Memory B cell (primary cell): Measurements from ENCODE around the gene CCDC177.
"Not testable (repeated sequence)": the region's sequence is repeated elsewhere in the genome, so short reads cannot be mapped to it uniquely, and the experiment has no call there.

ENCODE experiments used
- ATAC-seq: fragments of 150-1000 bp; cut with Tn5 transposase; 2 replicates; pipeline ENCODE4 v1.10.0; 2021; ENCODE audit warnings: low read depth, mild to moderate bottlenecking, moderate library complexity
- DNase-seq, 2 donors: peaks; one replicate each; pipeline ENCODE4 v3.0.0; 2022; ENCODE audit warnings: low spot score in 2 of 2
- H3K27ac Mint-ChIP-seq: one replicate; pipeline ENCODE4 v1.8.0; 2022; ENCODE audit warnings: mild to moderate bottlenecking, moderate library complexity, mixed read lengths
- H3K27me3 Mint-ChIP-seq: one replicate; pipeline ENCODE4 v1.8.0; 2022; ENCODE audit warnings: mixed read lengths
- H3K36me3 Mint-ChIP-seq: one replicate; pipeline ENCODE4 v1.8.0; 2022; ENCODE audit warnings: mild to moderate bottlenecking, mixed read lengths
- H3K4me1 Mint-ChIP-seq: one replicate; pipeline ENCODE4 v1.8.0; 2022; ENCODE audit warnings: mixed read lengths
- H3K4me3 Mint-ChIP-seq: one replicate; pipeline ENCODE4 v1.8.0; 2022; ENCODE audit warnings: mild to moderate bottlenecking, moderate library complexity, mixed read lengths
- H3K9me3 Mint-ChIP-seq: one replicate; pipeline ENCODE4 v1.8.0; 2022; ENCODE audit warnings: mixed read lengths

Gene CCDC177

DNA sequence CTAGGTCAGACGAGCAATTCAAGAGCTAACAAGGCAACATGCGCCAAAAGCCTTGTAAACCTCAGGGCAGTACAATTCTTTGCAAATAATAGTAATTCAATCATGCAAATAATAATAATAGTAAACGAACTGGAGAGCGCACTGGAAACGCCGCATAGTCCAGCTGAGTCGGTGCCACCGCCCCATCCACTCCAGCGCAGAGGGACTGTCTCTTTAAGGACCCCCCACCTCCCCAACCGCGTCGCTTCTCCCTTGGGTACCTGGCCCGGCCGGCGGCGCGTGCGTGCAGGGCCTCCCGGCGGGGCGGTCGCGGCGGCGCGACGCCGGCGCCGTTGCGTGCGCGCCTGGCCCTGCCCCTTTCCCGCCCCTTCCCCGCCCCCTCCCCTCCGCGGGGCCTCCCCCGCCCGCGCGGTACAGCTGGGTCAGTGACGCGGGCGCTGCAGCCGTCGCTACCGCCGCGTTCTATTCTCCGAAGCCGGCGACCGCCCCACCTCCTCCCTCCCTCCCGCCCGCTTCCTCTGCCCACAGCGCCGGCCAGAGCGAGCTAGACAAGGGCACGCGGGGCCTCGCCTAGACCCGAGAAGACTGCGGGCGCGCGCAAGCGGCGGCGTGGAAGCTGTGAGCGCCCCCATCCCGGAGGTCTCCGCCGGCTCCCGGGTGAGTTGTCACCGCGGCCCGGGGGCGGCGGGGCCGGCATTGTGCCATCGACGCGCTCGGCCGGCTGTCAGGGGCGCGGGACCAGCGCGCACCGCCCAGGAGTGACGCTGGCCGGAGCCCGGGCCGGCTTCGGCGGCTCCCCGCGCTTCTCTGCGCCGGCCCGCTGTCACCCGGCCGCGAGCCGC is 36.7 kb upstream of the CCDC177 start, which contains the start of gene SUSD6:
Gene SUSD6 (plus strand): TSS at position 425 of the 842 bp plus-strand sequence. CDS start 46,997 bp downstream, outside the sequence.
- Mint-ChIP-seq H3K9me3 (no peaks in the 10 kb centered on the region), H3K4me3 (peak within 1 kb of the TSS; percentile 98), H3K36me3 (no peaks in the 10 kb centered on the region), H3K4me1 (peaks cover 42% of the 10 kb centered on the region), H3K27me3 (no peaks in the 10 kb centered on the region), H3K27ac (peak within 1 kb of the TSS; percentile 99)
- peak; percentile 65 for ATAC-seq
- DNase-seq: peak; percentile 78 to 85

DNA sequence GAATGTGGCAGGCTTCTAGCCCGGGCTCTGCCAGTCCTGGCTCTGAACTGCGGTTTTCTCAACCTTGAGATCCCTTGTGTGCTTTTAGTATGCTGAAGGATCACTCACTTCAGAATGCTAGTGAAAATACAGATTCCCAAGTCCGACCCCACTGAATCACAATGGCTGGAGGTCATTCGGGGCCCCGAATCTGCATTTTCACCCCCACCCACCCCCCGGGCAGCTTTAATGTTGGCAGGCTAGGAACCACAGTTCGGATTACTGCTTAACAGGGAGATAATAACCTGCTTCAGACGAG is 36.2 kb upstream of the CCDC177 start:
- peak overlapping the region; percentile 74 for H3K4me3 Mint-ChIP-seq
- H3K4me1 Mint-ChIP-seq: peaks cover 37% of the 10 kb centered on the region
- H3K27ac Mint-ChIP-seq: peak overlapping the region; percentile 99
- no peaks in the 10 kb centered on the region for H3K36me3 Mint-ChIP-seq
- no peaks in the 10 kb centered on the region for H3K27me3 Mint-ChIP-seq
- no peak for DNase-seq
- ATAC-seq: no peak
- no peaks in the 10 kb centered on the region for H3K9me3 Mint-ChIP-seq

DNA sequence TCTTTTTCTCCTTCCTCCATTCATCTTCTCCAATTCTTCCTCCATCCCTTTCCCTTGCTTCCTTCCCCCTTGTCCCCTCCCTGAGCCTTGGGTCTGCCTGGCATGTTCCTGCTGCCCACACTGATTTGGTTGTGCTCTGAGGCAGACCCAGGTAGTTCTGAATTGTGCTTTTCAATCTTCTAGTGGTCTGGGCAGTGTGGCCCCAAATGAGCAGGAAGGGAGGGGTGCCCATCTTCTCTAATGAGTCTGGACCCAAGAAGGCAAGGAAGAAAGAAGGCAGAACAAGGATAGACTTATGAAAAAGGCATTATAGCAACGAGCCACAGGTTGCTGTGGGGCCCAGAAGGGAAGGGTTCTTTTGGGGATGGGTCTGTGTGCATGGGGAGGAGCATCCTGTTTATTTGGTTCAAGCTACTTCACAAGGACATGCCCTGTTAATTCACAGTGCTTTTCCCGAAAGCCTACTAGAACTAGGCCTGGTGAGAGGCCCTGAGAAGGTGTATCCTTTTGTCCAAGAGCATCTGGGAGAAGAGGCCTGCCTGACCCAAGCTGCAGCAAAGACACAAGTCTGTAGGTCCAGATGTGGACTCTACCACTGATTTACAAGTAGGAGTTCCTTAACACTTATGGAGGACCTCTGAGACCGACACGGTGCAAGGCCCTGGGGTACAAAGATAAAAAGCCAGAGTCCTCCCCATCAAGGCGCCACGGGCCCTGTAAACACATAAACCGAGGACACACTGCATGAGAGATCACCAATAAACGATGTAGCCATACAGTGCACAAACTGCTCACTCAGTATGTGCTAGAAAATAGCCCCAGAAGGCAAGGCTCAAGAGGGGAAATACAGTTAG is 35.6 kb upstream of the CCDC177 start:
- H3K4me1 Mint-ChIP-seq: peaks cover 31% of the 10 kb centered on the region

DNA sequence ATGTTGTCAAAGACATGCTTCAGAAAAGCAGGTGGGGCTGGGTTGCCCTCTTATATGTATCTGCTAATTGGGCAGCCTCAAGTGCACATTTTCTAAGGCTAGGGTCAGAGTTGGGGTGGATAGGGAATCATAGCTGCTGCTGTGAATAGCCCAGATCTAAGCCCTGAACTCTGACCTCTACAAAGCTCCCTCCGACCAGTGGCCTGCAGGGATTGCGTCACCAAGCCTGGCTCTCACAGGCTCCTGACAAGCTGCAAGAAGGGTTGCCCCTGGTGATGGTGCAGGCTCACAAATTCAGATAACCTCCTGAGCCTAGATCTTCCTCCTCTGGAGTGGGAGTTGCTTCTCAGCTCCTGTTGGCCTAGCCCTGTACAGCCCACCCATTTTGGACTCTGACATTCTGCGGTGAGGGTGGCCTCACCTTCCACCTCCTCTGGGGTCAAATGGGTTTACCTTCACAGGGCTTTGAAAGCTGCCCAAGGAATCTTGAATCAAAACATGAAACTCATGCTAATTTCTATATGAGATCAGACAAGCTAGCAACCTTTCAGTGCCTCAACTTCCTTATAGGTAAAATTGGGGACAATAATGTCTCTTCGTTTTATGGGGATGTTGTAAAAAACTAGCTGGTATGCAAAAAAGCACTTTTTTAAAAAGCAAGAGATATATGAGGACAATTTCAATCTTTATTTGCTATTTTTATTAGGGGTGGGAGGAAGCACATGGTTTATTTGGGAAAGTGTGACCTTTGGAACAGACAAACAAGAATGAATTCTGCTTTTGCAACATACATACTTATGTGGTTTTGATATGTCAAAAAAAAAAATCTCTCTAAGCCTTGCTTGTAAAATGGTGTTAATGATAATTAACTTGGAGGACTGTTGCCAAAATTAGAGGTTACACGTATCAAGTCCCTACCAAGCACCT is 31.9 kb upstream of the CCDC177 start:
- H3K27ac Mint-ChIP-seq: no peak overlapping the region
- DNase-seq: no peak

More for the DNA sequence above, 35.6 kb upstream of the CCDC177 start:
- ATAC-seq (no peak), DNase-seq (no peak)
- no peaks in the 10 kb centered on the region for H3K36me3 Mint-ChIP-seq
- peak overlapping the region; percentile 55 for H3K4me3 Mint-ChIP-seq
- H3K9me3 Mint-ChIP-seq: no peaks in the 10 kb centered on the region
- peak overlapping the region; percentile 99 for H3K27ac Mint-ChIP-seq
- no peaks in the 10 kb centered on the region for H3K27me3 Mint-ChIP-seq

DNA sequence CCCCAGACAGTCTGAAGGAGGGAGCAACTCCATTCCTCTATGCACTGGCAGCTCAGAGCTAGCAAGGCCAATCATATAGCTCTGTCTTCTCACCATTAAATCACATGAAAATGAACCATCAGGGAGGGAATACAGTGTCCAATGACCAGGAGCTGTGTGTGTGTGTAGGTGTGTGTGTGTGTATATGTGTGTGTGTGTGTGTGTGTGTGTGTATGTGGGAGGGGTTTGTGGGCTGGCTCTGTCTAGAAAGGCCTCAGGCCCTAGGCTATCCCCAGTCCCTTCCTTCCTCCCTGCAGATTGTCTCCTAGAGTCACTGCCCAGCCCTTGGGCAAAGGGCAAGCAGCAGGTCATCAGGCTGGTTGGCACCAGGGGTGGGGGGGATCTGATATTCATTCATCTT is 31.1 kb upstream of the CCDC177 start:
- DNase-seq (no peak), ATAC-seq (no peak)
- Mint-ChIP-seq H3K9me3 (no peaks in the 10 kb centered on the region), H3K36me3 (no peaks in the 10 kb centered on the region), H3K27me3 (no peaks in the 10 kb centered on the region), H3K27ac (no peak overlapping the region), H3K4me1 (peaks cover 18% of the 10 kb centered on the region), H3K4me3 (no peak overlapping the region)

More for the DNA sequence above, 31.9 kb upstream of the CCDC177 start:
- no peak overlapping the region for H3K4me3 Mint-ChIP-seq
- H3K36me3 Mint-ChIP-seq: no peaks in the 10 kb centered on the region
- no peak for ATAC-seq
- no peaks in the 10 kb centered on the region for H3K9me3 Mint-ChIP-seq
- no peaks in the 10 kb centered on the region for H3K27me3 Mint-ChIP-seq
- H3K4me1 Mint-ChIP-seq: peaks cover 18% of the 10 kb centered on the region

DNA sequence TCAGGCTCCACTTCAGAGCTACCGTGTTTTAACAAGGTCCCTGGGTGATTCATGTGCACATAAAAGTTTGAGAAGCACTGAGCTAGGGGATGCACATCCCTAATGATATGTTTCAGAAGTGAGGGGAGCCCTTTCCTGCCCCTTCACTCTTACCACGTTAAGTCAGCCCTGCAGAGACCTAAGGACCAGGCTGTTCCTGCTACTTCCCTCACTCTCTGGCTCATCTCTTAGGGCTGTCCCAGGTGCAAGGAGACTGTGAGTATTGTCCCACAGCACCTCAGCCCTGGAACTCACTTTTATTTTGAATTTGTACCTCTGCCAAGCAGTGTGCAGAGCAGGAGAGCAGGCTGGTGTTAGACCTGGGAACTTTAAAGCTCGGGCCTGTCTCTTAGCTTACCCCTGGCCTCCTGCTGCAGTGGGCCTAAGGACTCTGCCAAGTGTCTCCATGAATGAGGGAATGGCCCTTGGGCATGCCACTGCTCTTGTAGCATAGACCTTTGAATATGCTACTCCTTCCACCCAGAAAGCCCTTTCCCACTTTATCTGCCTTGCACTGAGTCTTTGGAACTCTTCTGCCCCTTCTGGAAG is 25.7 kb upstream of the CCDC177 start:
- no peak for ATAC-seq
- no peaks in the 10 kb centered on the region for H3K27me3 Mint-ChIP-seq
- no peak for DNase-seq
- H3K36me3 Mint-ChIP-seq: no peaks in the 10 kb centered on the region
- H3K4me1 Mint-ChIP-seq: peaks cover 8% of the 10 kb centered on the region
- H3K9me3 Mint-ChIP-seq: no peaks in the 10 kb centered on the region
- no peak overlapping the region for H3K4me3 Mint-ChIP-seq
- H3K27ac Mint-ChIP-seq: no peak overlapping the region

DNA sequence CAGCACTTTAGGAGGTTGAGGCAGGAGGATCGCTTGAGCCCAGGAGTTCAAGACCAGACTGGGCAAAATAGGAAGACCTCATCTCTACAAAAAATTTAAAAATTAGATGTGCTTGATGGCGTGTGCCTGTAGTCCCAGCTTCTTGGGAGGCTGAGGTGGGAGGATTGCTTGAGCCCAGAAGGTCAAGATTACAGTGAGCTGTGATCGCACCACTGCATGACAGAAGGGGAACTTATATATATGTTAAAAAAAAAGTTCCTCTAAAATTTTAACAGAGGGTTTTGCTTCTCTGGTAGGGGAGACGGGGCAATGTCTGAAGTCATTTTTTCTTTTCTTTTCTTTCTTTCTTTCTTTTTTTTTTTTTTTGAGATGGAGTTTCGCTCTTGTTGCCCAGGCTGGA is 24.8 kb upstream of the CCDC177 start:
- H3K4me1 Mint-ChIP-seq, H3K4me3 Mint-ChIP-seq, ATAC-seq, H3K9me3 Mint-ChIP-seq, H3K27ac Mint-ChIP-seq, H3K27me3 Mint-ChIP-seq, DNase-seq, H3K36me3 Mint-ChIP-seq: not testable (repeated sequence)

DNA sequence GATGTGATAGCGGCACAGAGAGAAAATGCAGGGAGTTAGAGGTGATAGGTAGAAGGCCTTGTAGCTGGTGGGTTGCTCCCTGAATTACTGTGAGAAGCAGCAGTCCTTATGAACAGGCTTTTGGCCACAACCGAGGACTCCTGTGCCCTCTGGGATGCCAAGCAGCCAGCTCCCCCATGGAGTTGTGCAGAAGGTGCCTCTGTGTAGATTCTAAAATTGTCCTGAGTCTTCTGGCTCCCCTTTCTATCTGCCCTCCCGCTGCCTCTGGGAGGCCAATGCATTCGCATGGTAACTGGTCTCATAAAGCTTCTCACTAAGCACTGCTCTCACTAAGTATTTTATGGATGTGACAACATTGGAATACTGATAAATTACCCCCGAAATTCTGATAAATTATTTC is 20.7 kb upstream of the CCDC177 start:
- Mint-ChIP-seq H3K27ac (no peak overlapping the region), H3K4me1 (peaks cover 6% of the 10 kb centered on the region)

DNA sequence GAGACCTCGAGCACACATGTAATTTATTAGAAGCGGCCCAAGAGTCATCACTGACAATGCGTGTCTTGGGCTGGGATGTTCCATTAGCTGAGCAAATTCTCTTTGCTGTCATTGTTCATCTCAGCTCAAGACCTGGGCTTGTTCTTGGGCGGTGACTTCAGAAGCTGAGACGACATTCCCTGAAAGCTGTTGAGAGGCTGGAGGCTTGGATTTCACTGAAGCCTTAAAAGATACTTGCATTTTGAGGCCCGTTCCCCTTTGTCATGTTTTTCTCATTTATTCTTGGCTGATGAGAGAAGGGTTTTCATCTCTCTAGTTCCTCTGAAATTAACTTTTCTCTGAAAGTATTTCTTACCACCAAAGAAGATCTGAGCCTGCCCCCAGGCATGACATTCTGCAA is 20.2 kb upstream of the CCDC177 start:
- ATAC-seq: no peak
- Mint-ChIP-seq H3K27ac (no peak overlapping the region), H3K4me3 (no peak overlapping the region), H3K27me3 (no peaks in the 10 kb centered on the region), H3K9me3 (no peaks in the 10 kb centered on the region), H3K4me1 (peaks cover 6% of the 10 kb centered on the region), H3K36me3 (no peaks in the 10 kb centered on the region)
- no peak for DNase-seq

More for the DNA sequence above, 20.7 kb upstream of the CCDC177 start:
- DNase-seq (no peak), ATAC-seq (no peak)
- Mint-ChIP-seq H3K36me3 (no peaks in the 10 kb centered on the region), H3K9me3 (no peaks in the 10 kb centered on the region), H3K27me3 (no peaks in the 10 kb centered on the region), H3K4me3 (no peak overlapping the region)

DNA sequence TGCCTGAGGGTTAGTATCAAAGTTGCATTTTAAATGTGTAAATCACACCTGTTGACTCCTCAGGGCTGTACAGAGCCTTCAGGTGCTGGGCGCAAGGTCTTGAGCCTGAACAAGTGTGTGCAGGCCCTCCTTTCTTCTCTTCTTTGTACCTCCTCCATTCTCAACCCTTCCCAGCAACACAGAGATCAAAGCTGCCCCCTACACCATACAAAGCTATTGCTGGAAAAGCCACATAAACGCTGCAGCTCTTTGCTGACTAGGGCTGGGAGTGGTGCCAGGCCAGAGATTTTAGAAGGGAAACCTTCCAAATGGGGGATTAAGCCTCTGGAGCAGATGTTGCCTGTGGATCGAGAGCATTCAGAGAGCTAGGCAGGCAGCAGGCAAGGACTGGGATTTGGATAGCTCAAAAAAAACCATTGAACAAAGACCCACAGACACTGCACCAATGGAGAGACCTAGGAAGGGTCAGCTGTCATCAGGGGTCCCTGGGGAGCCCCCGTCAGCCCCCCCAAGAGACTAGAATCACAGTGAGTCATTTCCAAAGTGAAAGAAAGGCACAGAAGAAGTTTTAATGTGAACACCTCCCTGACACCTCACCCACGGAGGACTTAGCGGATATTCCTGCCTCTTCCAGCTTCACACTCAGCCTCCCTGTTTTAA is 18.5 kb upstream of the CCDC177 start:
- DNase-seq (no peak), ATAC-seq (peak; percentile 66)
- H3K27me3 Mint-ChIP-seq: no peaks in the 10 kb centered on the region
- no peak overlapping the region for H3K4me3 Mint-ChIP-seq
- peaks cover 6% of the 10 kb centered on the region for H3K4me1 Mint-ChIP-seq
- no peaks in the 10 kb centered on the region for H3K36me3 Mint-ChIP-seq
- no peak overlapping the region for H3K27ac Mint-ChIP-seq
- H3K9me3 Mint-ChIP-seq: no peaks in the 10 kb centered on the region

DNA sequence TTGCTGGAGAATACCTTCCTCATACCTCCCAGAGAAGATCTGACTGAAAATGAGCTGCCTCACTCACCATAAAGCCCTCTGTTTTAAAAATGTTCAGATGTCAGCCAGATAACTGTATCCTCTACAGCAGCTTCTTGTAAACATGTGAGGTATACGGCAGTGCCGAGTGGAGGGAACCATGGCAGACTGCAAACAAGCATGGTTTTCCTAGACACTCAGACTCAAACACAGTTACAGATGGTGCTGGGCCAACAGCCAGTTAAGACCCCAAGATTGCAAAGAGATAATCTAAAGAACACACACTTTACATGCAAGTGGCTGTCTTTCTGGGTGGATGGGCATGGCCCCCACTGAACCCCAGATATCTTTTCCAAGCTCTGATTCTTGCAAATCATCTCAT is 16.6 kb upstream of the CCDC177 start:
- Mint-ChIP-seq H3K9me3 (no peaks in the 10 kb centered on the region), H3K4me3 (no peak overlapping the region), H3K27me3 (no peaks in the 10 kb centered on the region), H3K36me3 (no peaks in the 10 kb centered on the region), H3K4me1 (peaks cover 6% of the 10 kb centered on the region), H3K27ac (no peak overlapping the region)
- ATAC-seq: no peak
- no peak for DNase-seq

DNA sequence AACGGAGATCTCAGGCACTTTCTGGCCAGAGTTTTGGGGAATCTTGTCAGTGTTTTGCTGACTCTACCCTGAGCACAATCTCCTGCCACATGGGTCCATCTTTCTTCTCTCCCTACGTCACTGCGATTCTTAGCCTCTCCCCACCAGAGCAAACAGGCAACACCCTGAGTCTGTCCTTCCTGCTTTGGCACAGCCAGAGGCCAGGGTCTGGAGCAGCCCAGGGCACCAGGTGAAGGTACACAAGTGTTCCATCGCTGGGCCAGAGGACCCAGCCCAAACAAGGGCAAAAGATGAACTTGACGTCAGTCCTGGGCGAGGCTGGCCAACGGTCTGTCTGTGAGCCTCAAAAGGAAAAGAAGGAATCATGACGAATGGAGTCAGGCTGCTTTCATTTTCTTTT is 12.7 kb upstream of the CCDC177 start:
- no peaks in the 10 kb centered on the region for H3K36me3 Mint-ChIP-seq
- no peak for ATAC-seq
- H3K27me3 Mint-ChIP-seq: peaks cover 2% of the 10 kb centered on the region
- peaks cover 6% of the 10 kb centered on the region for H3K4me1 Mint-ChIP-seq
- no peak overlapping the region for H3K27ac Mint-ChIP-seq
- no peaks in the 10 kb centered on the region for H3K9me3 Mint-ChIP-seq
- no peak for DNase-seq
- H3K4me3 Mint-ChIP-seq: no peak overlapping the region

DNA sequence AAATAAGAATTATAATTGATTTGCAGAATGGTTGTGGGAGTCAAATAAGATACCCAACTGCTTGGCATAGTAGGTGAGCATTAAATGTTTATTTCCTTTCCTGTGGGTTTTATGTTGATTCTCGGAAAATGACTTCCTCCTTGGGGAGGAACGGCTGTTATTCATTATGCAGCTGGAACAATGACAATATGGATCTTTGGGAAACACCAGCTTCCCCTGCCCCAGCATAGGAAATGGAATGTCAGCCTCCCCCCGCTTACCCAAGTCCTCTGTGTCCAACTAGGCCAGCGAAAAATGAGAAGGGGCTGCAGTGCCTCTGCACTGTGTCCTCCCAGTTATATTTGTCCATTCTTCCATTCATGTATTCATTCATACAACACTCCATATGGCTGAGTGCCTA is 11.7 kb upstream of the CCDC177 start:
- H3K27ac Mint-ChIP-seq: no peak overlapping the region
- H3K27me3 Mint-ChIP-seq: peaks cover 2% of the 10 kb centered on the region
- H3K4me1 Mint-ChIP-seq: peaks cover 6% of the 10 kb centered on the region
- H3K36me3 Mint-ChIP-seq: no peaks in the 10 kb centered on the region
- ATAC-seq: no peak
- no peak for DNase-seq
- H3K4me3 Mint-ChIP-seq: no peak overlapping the region
- H3K9me3 Mint-ChIP-seq: no peaks in the 10 kb centered on the region
